ENCODE results near the gene RAB22A. TPM values are rescaled to one million over a fixed set of nuclear protein-coding genes. Genes with fewer than 3 reads are reported as not detected.
A peak's percentile ranks its signal among the peaks of the same experiment; 100 is the strongest.

The RAB22A gene, protein sequence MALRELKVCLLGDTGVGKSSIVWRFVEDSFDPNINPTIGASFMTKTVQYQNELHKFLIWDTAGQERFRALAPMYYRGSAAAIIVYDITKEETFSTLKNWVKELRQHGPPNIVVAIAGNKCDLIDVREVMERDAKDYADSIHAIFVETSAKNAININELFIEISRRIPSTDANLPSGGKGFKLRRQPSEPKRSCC
- total RNA-seq (10 to 100 TPM in 1 of 4 donors, 1 to 10 TPM in 3; 7.9 to 10.4 (median 9.3) TPM), polyA plus RNA-seq (4.1 TPM)
- long read RNA-seq, donor 1, full-length matches to known transcripts: 29 of 41 reads
- long read RNA-seq, donor 1, partial matches to known transcripts: 0 of 41 reads
- long read RNA-seq, donor 1, other reads (novel, unspliced or antisense): 12 of 41 reads
- long read RNA-seq, donor 2, full-length matches to known transcripts: 16 of 20 reads
- long read RNA-seq, donor 2, partial matches to known transcripts: 2 of 20 reads
- long read RNA-seq, donor 2, other reads (novel, unspliced or antisense): 2 of 20 reads
- long read RNA-seq, donor 3, full-length matches to known transcripts: 1 of 5 reads
- long read RNA-seq, donor 3, partial matches to known transcripts: 1 of 5 reads
- long read RNA-seq, donor 3, other reads (novel, unspliced or antisense): 3 of 5 reads
- long read RNA-seq, donor 4, full-length matches to known transcripts: 15 of 18 reads
- long read RNA-seq, donor 4, partial matches to known transcripts: 0 of 18 reads
- long read RNA-seq, donor 4, other reads (novel, unspliced or antisense): 3 of 18 reads

DNA sequence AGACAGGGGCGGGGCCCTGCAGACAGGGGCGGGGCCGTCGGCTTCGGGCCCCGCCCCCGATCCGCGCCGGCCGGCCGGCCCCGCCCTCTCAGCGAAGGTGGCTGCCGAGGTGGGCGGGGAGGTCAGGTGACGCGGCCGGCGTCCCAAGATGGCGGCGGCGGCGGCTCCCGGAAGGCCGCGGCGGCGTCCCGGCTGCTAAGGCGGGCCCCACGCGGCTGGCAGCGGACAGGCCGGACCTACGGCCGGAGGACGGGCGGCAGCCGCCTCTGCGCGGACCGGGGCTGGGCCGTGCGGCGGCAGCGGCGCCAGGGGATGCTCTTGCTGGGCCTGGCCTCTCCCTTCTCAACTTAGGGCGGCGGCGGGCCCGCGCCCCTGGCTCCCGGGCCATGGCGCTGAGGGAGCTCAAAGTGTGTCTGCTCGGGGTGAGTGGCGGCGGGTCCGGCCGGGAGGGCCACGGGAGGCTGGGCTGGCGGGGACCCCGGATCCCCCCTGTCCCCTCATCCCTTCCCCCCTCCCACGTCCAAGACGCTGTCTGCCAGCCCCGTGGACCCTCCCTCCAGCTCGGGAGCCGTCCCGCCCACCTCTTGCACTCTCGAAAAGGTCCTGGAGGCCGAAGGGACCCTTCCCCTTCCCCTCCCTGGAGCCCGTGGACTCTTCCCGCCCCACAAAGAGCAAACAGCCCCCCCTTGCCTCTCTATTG is at the start of gene RAB22A:
RAB22A (plus strand) TSS at position 125 of the 700 bp plus-strand sequence; CDS start at position 387, 262 bp downstream.
- under 1% methylated on average over 73 of the region's 73 CpGs for WGBS

DNA sequence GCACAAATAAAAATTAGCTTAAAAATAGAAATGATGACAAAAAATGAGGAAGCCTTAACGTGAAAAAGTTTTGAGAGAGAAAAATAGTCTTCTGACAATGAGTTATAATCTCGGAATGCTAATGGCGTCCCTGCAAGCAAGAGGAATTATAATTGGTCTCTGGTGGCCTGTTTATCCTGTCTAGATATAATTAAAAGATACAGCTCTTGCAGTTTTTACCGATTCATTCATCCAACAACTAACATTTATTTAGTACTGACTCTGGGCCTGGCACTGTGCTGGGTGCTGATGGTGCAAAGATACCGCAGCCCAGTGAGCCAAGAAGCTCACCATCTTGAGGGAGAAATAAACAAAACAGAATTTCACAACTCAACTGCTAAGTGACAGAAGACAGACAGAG is 49.5 kb upstream of the RAB22A start:
- WGBS: 60% methylated on average over 5 of the region's 5 CpGs
- Histone ChIP-seq H3K4me3 (ENCODE audit: low read length) (no peak overlapping the region), H3K4me1 (ENCODE audit: control insufficient read depth, insufficient read depth, low read length) (no peaks in the 10 kb centered on the region), H3K27ac (ENCODE audit: low read length) (no peak overlapping the region), H3K9me3 (ENCODE audit: control insufficient read depth, low read length) (no peaks in the 10 kb centered on the region), H3K27me3 (ENCODE audit: control insufficient read depth, insufficient read depth) (no peaks in the 10 kb centered on the region)
- intact Hi-C loops (cut with DNase I): no loop called here
- ATAC-seq (no peak), DNase-seq (no peak)

More for the DNA sequence above, at the start of gene RAB22A:
- ATAC-seq (peak; percentile 92 to 94), DNase-seq (peak; percentile 85 to 94 (median 93))
- H3K9me3 ChIP-seq (ENCODE audit: control insufficient read depth, low read length): no peaks in the 10 kb centered on the region
- H3K27ac ChIP-seq (ENCODE audit: low read length): peak within 1 kb of the TSS; percentile 68
- H3K27me3 ChIP-seq (ENCODE audit: control insufficient read depth, insufficient read depth): no peaks in the 10 kb centered on the region
- peak within 1 kb of the TSS; percentile 95 for H3K4me3 ChIP-seq (ENCODE audit: low read length)
- no peaks in the 10 kb centered on the region for H3K4me1 ChIP-seq (ENCODE audit: control insufficient read depth, insufficient read depth, low read length)
- intact Hi-C loops (cut with DNase I): no loop called here

DNA sequence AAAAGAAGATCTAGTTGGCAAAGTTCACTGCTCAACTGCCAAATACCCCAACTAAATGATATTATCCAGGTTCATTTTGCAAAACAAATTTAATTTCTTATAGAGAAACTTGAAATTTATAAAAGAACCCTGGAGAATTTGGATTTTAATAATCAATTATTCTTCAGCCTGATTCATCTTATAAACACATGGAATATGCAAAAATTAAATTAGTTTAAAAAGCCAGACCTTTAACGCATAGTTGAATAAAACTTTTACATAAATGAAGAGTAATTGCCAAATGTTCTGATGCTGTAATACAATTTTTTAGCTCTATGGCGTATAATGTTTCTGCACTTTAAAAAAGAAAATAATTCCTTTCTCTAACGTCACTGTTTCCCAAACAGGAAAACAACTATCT is 47.9 kb upstream of the RAB22A start:
- no peak for ATAC-seq
- no peak for DNase-seq
- Histone ChIP-seq H3K4me1 (ENCODE audit: control insufficient read depth, insufficient read depth, low read length) (no peaks in the 10 kb centered on the region), H3K4me3 (ENCODE audit: low read length) (no peak overlapping the region), H3K9me3 (ENCODE audit: control insufficient read depth, low read length) (no peaks in the 10 kb centered on the region), H3K27ac (ENCODE audit: low read length) (no peak overlapping the region), H3K27me3 (ENCODE audit: control insufficient read depth, insufficient read depth) (no peaks in the 10 kb centered on the region)
- WGBS: 65% methylated on average over 3 of the region's 3 CpGs
- intact Hi-C loops (cut with DNase I): no loop called here

DNA sequence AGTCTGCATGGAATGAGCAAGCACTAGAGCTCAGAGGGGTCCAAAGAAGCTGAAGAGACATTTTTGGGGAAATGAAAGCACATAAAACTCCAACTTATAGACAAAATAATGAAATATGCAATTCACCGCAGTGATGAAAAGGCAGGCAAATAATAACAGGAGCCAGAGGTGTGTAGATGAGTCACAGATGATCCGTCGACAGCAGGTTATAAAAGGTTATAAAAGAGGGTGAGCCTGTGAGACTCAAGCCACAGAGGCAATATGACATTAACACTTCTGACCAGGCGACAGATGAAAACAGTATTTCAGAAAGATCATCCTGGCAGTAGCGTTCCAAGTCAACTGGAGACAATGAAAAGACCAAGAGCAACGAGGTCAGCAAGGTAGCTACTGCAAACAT is 45.2 kb upstream of the RAB22A start:
- intact Hi-C loops (cut with DNase I): no loop called here
- DNase-seq (no peak), ATAC-seq (no peak)
- Histone ChIP-seq H3K27ac (ENCODE audit: low read length) (no peak overlapping the region), H3K4me3 (ENCODE audit: low read length) (no peak overlapping the region), H3K27me3 (ENCODE audit: control insufficient read depth, insufficient read depth) (no peaks in the 10 kb centered on the region), H3K9me3 (ENCODE audit: control insufficient read depth, low read length) (no peaks in the 10 kb centered on the region), H3K4me1 (ENCODE audit: control insufficient read depth, insufficient read depth, low read length) (no peaks in the 10 kb centered on the region)
- WGBS: 89% methylated on average over 6 of the region's 6 CpGs

DNA sequence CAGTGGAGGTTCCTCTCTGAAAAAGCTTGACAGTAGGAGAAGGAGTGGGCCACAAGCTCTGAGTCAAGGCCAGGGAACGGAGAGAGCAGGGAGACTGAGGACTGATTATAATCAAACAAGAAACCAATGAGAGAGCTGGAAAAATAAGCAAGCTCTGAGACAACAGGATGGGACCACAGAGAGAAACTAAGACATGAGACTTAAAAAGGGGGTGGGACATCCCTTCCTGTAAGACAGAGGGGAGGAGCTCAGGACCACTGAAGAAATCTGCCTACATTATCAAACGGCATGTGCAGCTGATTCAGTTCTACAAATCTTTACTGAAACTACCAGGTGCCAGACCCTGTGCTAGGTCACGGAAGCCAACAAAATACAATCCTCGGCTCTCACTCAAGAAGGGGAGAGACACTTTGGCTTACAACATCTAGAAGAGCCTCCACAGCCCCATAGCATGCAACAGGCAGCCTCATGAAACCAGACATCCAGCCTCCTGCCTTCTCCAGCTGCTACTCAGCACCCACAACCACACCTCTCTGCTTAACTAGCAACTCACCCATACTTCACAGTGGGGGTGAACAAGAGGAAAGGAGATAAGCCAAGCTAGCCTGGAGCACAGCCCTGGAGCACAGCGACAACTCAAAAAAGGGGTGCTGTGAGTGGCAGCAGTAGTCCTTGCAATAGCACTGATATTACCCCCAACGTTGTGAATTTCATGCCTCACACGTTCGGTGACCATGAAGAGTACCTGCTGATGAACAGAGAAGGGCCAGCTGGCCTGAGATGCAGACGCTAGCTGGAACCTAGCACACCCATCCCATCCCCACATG is 41.9 kb upstream of the RAB22A start:
- DNase-seq (no peak), ATAC-seq (no peak)
- Histone ChIP-seq H3K27ac (ENCODE audit: low read length) (no peak overlapping the region), H3K4me3 (ENCODE audit: low read length) (no peak overlapping the region), H3K4me1 (ENCODE audit: control insufficient read depth, insufficient read depth, low read length) (no peaks in the 10 kb centered on the region), H3K27me3 (ENCODE audit: control insufficient read depth, insufficient read depth) (no peaks in the 10 kb centered on the region), H3K9me3 (ENCODE audit: control insufficient read depth, low read length) (no peaks in the 10 kb centered on the region)
- intact Hi-C loops (cut with DNase I): no loop called here
- 81% methylated on average over 9 of the region's 9 CpGs for whole genome bisulfite sequencing

DNA sequence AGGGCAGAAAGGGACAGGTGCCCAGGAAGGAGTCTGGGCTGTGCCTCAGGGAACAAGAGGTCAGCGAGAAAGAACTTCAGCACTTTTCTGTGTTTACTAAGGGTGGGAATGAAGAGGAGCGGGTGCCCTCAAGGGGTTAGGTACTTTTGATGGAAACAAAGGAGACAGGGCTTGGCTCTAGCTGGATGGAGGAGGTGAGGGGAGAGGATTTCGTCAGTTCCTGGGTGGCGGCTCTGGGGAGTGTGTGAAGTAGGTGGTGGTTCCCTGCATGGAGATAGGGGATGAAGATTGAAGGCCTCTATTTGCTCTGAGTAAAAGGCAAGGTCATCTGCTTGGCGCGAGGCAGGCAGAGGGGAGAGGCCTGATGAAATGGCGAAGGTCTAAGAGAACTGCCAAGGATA is 41.1 kb upstream of the RAB22A start:
- H3K27me3 ChIP-seq (ENCODE audit: control insufficient read depth, insufficient read depth): no peaks in the 10 kb centered on the region
- no peaks in the 10 kb centered on the region for H3K4me1 ChIP-seq (ENCODE audit: control insufficient read depth, insufficient read depth, low read length)
- H3K27ac ChIP-seq (ENCODE audit: low read length): no peak overlapping the region
- intact Hi-C loops (cut with DNase I): no loop called here
- DNase-seq: no peak
- no peak for ATAC-seq
- WGBS: 92% methylated on average over 7 of the region's 7 CpGs
- no peak overlapping the region for H3K4me3 ChIP-seq (ENCODE audit: low read length)
- no peaks in the 10 kb centered on the region for H3K9me3 ChIP-seq (ENCODE audit: control insufficient read depth, low read length)

DNA sequence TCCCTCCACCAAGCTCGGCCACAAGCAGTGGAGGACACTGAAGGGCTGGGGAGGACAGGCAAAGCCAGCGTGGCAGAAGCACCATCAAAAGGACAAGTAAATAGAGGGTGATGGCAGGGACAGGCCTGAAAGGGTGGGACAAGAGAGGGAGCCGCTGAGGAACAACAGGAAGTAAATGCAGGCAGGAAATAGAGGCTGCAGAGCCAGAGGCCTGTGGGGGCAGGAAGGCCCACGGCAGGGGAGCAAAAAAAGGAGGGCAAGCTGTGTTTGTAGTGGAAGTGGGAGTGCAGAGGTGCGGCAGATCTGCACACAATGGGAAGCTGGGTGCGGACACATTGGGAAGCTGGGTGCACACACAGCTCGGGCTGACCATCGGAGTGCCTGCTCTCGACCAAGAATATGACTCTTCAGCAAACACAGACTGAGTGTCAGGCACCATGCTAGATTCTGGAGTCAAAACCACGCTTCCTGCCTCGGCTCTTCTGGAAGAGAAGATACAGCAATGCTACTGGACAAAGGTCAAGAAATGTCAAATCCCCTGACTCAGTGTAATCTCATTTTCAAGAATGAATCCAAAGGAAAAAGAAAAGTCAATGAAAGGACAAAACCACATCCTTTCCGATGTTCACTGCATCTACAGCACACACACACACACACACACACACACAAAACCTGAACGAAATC is 40.4 kb upstream of the RAB22A start:
- ATAC-seq (no peak), DNase-seq (no peak)
- Histone ChIP-seq H3K4me1 (ENCODE audit: control insufficient read depth, insufficient read depth, low read length) (no peaks in the 10 kb centered on the region), H3K4me3 (ENCODE audit: low read length) (no peak overlapping the region), H3K27me3 (ENCODE audit: control insufficient read depth, insufficient read depth) (no peaks in the 10 kb centered on the region), H3K27ac (ENCODE audit: low read length) (no peak overlapping the region), H3K9me3 (ENCODE audit: control insufficient read depth, low read length) (no peaks in the 10 kb centered on the region)
- 69% methylated on average over 13 of the region's 13 CpGs for WGBS
- intact Hi-C loops (cut with DNase I): no loop called here

DNA sequence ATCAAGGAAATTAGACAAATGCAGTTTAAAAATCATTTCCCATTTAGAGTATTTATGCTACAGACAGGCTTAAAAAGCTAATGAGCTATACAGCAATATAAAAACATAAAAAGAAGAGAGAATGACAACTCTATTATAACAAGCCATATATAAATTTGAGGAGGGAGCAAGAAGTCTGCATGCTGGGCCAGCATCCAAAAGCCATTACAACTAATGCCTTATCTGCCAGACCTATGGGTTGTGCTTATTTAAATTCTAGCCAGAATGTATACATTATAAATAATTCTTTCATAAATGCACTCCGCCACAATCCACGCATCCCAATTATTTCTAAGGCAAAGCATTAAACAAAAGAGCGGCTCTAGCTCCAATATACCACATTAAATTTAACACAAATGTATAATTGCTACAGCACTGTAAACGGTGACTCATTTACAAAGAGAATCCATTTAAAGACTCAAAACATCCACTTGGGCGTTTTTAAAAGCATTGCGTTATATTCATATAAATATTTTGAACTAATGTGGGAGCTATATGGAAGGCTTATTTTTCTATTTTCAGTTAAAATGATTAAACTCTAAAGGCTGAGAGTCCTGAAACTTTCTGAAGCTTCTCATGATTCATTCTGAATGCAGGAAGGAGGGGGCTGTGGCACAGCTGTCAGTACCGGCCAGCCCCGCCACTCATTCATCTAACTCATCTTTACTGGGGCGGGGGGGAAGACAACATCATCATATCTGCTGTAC is 37.7 kb upstream of the RAB22A start:
- DNase-seq (no peak), ATAC-seq (no peak)
- intact Hi-C loops (cut with DNase I): no loop called here
- Histone ChIP-seq H3K9me3 (ENCODE audit: control insufficient read depth, low read length) (no peaks in the 10 kb centered on the region), H3K4me3 (ENCODE audit: low read length) (no peak overlapping the region), H3K27ac (ENCODE audit: low read length) (no peak overlapping the region), H3K4me1 (ENCODE audit: control insufficient read depth, insufficient read depth, low read length) (no peaks in the 10 kb centered on the region), H3K27me3 (ENCODE audit: control insufficient read depth, insufficient read depth) (no peaks in the 10 kb centered on the region)
- 91% methylated on average over 9 of the region's 9 CpGs for whole genome bisulfite sequencing

DNA sequence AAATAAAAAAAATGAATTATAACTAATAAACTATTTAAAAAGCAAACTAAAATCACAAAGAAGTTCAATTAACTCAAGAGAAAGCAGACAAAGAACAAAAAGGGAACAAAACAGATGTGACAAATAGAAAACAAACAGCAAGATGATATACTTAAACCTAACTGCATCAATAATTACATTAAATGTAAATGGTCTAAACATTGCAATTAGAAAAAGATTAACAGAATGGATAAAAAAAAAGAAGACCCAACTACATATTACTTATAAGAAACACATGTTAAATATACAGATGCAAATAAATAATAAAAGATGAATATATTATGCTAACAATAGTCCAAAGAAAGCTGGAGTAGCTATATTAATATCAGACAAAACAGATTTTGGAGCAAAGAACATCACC is 35.1 kb upstream of the RAB22A start:
- intact Hi-C loops (cut with DNase I): no loop called here
- H3K4me1 ChIP-seq (ENCODE audit: control insufficient read depth, insufficient read depth, low read length): no peaks in the 10 kb centered on the region
- no peaks in the 10 kb centered on the region for H3K27me3 ChIP-seq (ENCODE audit: control insufficient read depth, insufficient read depth)
- no peak for DNase-seq
- no peak overlapping the region for H3K27ac ChIP-seq (ENCODE audit: low read length)
- ATAC-seq: no peak
- H3K4me3 ChIP-seq (ENCODE audit: low read length): no peak overlapping the region
- no peaks in the 10 kb centered on the region for H3K9me3 ChIP-seq (ENCODE audit: control insufficient read depth, low read length)

DNA sequence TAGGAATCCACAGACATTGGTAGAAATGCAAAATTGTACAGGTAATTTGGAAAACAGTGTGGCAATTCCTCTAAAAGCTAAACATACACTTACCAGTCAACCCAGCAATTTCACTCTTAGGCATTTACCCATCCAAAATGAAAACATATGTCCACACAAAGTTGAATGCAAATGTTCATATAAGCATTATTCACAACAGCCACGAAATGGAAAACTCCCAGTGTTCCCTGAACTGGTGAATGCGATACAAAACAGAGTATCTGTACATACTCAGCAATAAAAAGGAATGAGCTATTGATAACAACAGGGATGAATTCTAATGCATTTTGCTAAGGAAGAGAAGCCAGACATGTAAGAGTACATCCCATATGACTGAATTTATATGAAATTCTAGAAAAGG is 32.4 kb upstream of the RAB22A start:
- DNase-seq: no peak
- no peak for ATAC-seq
- intact Hi-C loops (cut with DNase I): no loop called here
- Histone ChIP-seq H3K9me3 (ENCODE audit: control insufficient read depth, low read length) (no peaks in the 10 kb centered on the region), H3K4me1 (ENCODE audit: control insufficient read depth, insufficient read depth, low read length) (no peaks in the 10 kb centered on the region), H3K4me3 (ENCODE audit: low read length) (no peak overlapping the region), H3K27ac (ENCODE audit: low read length) (no peak overlapping the region), H3K27me3 (ENCODE audit: control insufficient read depth, insufficient read depth) (no peaks in the 10 kb centered on the region)
- WGBS: 93% methylated on average over 2 of the region's 2 CpGs
